PC-3 (cell line): Measurements from ENCODE around the gene HPDL. TPM values are rescaled to one million over a fixed set of nuclear protein-coding genes. Genes with fewer than 3 reads are reported as not detected.
A peak's percentile ranks its signal among the peaks of the same experiment; 100 is the strongest.
"Not testable (repeated sequence)": the region's sequence is repeated elsewhere in the genome, so short reads cannot be mapped to it uniquely, and the experiment has no call there.

Source experiments
- ATAC-seq: fragments of 200-7000 bp; cut with Tn5 transposase; 2 replicates; pipeline ENCODE4 v1.9.1; 2020; ENCODE audit warnings: mild to moderate bottlenecking, moderate library complexity
- BruUV-seq: library from RNA; stranded (reverse); fragments of 400-500 nt; replicated peaks from 2 replicates; lab custom pipeline; 2021; lab: Mats Ljungman, UMichigan
- CTCF ChIA-PET: fragments of 300-600 bp; sonication (Branson Sonifier 250); formaldehyde crosslinking; loops from one replicate; lab custom pipeline; 2022; ENCODE audit warnings: antibody characterized with exemption; lab: Charles Lee
- POLR2A ChIA-PET: fragments of 300-600 bp; sonication (Branson Sonifier 250); formaldehyde crosslinking; loops from one replicate; lab custom pipeline; 2022; ENCODE audit warnings: antibody characterized with exemption; ENCODE audit not compliant: unreplicated experiment; lab: Charles Lee
- DNase-seq: peaks from one replicate; pipeline ENCODE4 v3.0.0-alpha.2; 2015
- H2AFZ ChIP-seq: fragments of 300-600 bp; sonication (generic); 2 replicates; pipeline ENCODE4 v1.6.0; 2016; ENCODE audit warnings: antibody characterized with exemption, low read length
- H3F3A ChIP-seq: fragments of 300-600 bp; sonication (generic); one replicate; pipeline ENCODE4 v1.6.0; 2017; ENCODE audit warnings: antibody characterized with exemption, low read length, control low read depth, mild to moderate bottlenecking; ENCODE audit not compliant: unreplicated experiment
- H3K27ac ChIP-seq: fragments of 300-600 bp; sonication (generic); 2 replicates; pipeline ENCODE4 v1.5.1; 2016; ENCODE audit warnings: mild to moderate bottlenecking, low read length
- H3K27me3 ChIP-seq: fragments of 300-600 bp; sonication (generic); 2 replicates; pipeline ENCODE4 v1.6.1; 2016; ENCODE audit warnings: low read length, mixed read lengths
- H3K36me3 ChIP-seq: fragments of 300-600 bp; sonication (generic); 2 replicates; pipeline ENCODE4 v1.6.1; 2016; ENCODE audit warnings: low read depth, mixed run types, low read length, mixed read lengths
- H3K4me1 ChIP-seq: fragments of 300-600 bp; sonication (generic); 2 replicates; pipeline ENCODE4 v1.5.1; 2016; ENCODE audit warnings: low read length; ENCODE audit not compliant: insufficient read depth
- H3K4me2 ChIP-seq: fragments of 300-600 bp; sonication (generic); 2 replicates; pipeline ENCODE4 v1.6.0; 2016; ENCODE audit warnings: low read length
- H3K4me3 ChIP-seq: fragments of 300-600 bp; sonication (generic); 2 replicates; pipeline ENCODE4 v1.5.1; 2016; ENCODE audit warnings: mild to moderate bottlenecking, low read length, mixed read lengths
- H3K79me2 ChIP-seq: fragments of 300-600 bp; sonication (generic); 2 replicates; pipeline ENCODE4 v1.6.1; 2017; ENCODE audit warnings: low read length, mixed read lengths
- H3K9ac ChIP-seq: fragments of 300-600 bp; sonication (generic); 2 replicates; pipeline ENCODE4 v1.6.0; 2016; ENCODE audit warnings: mild to moderate bottlenecking, low read length
- H3K9me2 ChIP-seq: fragments of 300-600 bp; sonication (generic); replicated peaks from 2 replicates; pipeline ENCODE4 v1.6.1; 2016; ENCODE audit warnings: mixed run types, low read length, mixed read lengths
- H3K9me3 ChIP-seq: fragments of 300-600 bp; sonication (generic); 2 replicates; pipeline ENCODE4 v1.6.1; 2016; ENCODE audit warnings: low read length, mixed read lengths
- H4K20me1 ChIP-seq: fragments of 300-600 bp; sonication (generic); 2 replicates; pipeline ENCODE4 v1.6.1; 2016; ENCODE audit warnings: low read length, mixed read lengths
- EZH2 ChIP-seq: fragments of 300-600 bp; sonication (generic); IDR thresholded peaks from one replicate; pipeline ENCODE4 v1.6.1; 2017; ENCODE audit warnings: antibody characterized with exemption, mild to moderate bottlenecking, low read length; ENCODE audit not compliant: unreplicated experiment
- EZH2phosphoT487 ChIP-seq: fragments of 300-600 bp; sonication (generic); IDR thresholded peaks from 2 replicates; pipeline ENCODE4 v1.6.1; 2018; ENCODE audit warnings: mild to moderate bottlenecking, antibody characterized with exemption, low read length, borderline replicate concordance
- intact Hi-C: fragments of 100-400 bp; cut with micrococcal nuclease; formaldehyde crosslinking; loops from 2 replicates; pipeline ENCODE4 v1.9.0; 2023
- total RNA-seq: library from RNA; depleted of rRNA; stranded (reverse); fragments of >200 nt; gene quantifications from 2 replicates; pipeline ENCODE4 v1.2.3, GENCODE V29; 2014
- TF ChIP-seq, protein P1 (sequence below): fragments of 300-600 bp; sonication (generic); conservative IDR thresholded peaks from 2 replicates; pipeline ENCODE4 v1.5.1; 2017; ENCODE audit warnings: antibody characterized with exemption, low read depth, mild to moderate bottlenecking, low read length

HPDL gene
- total RNA-seq, 1 experiment from 2014 or later, result not detected

DNA sequence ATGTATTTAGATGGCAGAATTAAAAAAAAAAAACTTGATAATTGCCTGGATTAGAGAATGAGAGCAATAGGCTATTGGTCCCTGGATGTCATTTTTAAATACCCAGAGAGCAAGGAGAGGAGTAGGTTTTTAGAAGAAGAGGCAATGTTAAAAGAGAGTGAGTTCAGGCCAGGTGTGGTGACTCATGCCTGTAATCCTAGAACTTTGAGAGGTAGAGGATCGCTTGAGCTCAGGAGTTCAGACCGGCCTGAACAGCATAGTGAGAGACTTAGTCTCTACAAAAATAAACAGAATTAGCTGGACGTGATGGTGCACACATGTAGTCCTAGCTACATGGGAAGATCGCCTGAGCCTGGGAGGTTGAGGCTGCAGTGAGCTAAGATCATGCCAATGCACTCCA, 29.5 kb downstream of the HPDL start:
- ChIA-PET POLR2A (interaction anchor here (0.9 kb wide), 1 partner anchor 53 kb away, joined by 18 read pairs; no protein-coding TSS in a partner anchor), CTCF (interaction anchor here (0.6 kb wide), 1 partner anchor 135 kb away, joined by 8 read pairs; no protein-coding TSS in a partner anchor)
- peak; percentile 73 for DNase-seq
- BruUV-seq, result no TSS peak
- Histone ChIP-seq H2AFZ (no peak overlapping the region), H3K27me3 (no peaks in the 10 kb centered on the region), H3K9ac (no peak overlapping the region), H4K20me1 (no peaks in the 10 kb centered on the region), H3K79me2 (no peaks in the 10 kb centered on the region), H3K36me3 (no peaks in the 10 kb centered on the region), H3K4me1 (peaks cover 22% of the 10 kb centered on the region), H3F3A (peaks cover 3% of the 10 kb centered on the region), H3K4me3 (no peak overlapping the region), H3K4me2 (peak overlapping the region; percentile 42), H3K27ac (peak overlapping the region; percentile 22; the same call in 1 of the 2 replicates), H3K9me3 (no peaks in the 10 kb centered on the region), H3K9me2 (no peaks in the 10 kb centered on the region)
- ATAC-seq, result peak; percentile 88
- TF ChIP-seq EZH2phosphoT487 (no peak), EZH2 (no peak)
- TF ChIP-seq, protein P1, sequence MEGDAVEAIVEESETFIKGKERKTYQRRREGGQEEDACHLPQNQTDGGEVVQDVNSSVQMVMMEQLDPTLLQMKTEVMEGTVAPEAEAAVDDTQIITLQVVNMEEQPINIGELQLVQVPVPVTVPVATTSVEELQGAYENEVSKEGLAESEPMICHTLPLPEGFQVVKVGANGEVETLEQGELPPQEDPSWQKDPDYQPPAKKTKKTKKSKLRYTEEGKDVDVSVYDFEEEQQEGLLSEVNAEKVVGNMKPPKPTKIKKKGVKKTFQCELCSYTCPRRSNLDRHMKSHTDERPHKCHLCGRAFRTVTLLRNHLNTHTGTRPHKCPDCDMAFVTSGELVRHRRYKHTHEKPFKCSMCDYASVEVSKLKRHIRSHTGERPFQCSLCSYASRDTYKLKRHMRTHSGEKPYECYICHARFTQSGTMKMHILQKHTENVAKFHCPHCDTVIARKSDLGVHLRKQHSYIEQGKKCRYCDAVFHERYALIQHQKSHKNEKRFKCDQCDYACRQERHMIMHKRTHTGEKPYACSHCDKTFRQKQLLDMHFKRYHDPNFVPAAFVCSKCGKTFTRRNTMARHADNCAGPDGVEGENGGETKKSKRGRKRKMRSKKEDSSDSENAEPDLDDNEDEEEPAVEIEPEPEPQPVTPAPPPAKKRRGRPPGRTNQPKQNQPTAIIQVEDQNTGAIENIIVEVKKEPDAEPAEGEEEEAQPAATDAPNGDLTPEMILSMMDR, result no peak
- intact Hi-C loops, result no loop called here

GRCh38 chr1:45359882-45360513, 33.3 kb downstream of the HPDL start:
- intact Hi-C loops, result loop anchor here (1.0 kb wide), 2 partner anchors 133 to 210 kb away; no protein-coding TSS in a partner anchor
- H3F3A ChIP-seq, result peaks cover 3% of the 10 kb centered on the region
- TF ChIP-seq, protein P1, result peak; percentile 79
- TF ChIP-seq EZH2 (no peak), EZH2phosphoT487 (no peak)
- ATAC-seq (peak; percentile 52), DNase-seq (peak; percentile 78)
- no peaks in the 10 kb centered on the region for H3K36me3 ChIP-seq
- CTCF ChIA-PET, result interaction anchor here (0.6 to 2.0 kb wide), 5 partner anchors 19 to 345 kb away, joined by 3 to 20 read pairs (median 4); partner anchors contain the start of gene TESK2
- no peaks in the 10 kb centered on the region for H3K9me3 ChIP-seq
- H3K27ac ChIP-seq, result no peak overlapping the region
- peak overlapping the region; percentile 71 for H2AFZ ChIP-seq
- peak overlapping the region; percentile 28; the same call in 1 of the 2 replicates for H3K4me3 ChIP-seq
- no peaks in the 10 kb centered on the region for H3K9me2 ChIP-seq
- H3K79me2 ChIP-seq, result no peaks in the 10 kb centered on the region
- H4K20me1 ChIP-seq, result no peaks in the 10 kb centered on the region
- no TSS peak for BruUV-seq
- H3K4me2 ChIP-seq, result peak overlapping the region; percentile 54
- POLR2A ChIA-PET, result interaction anchor here (0.6 kb wide), 2 partner anchors 24 to 133 kb away, joined by 3 to 5 read pairs; no protein-coding TSS in a partner anchor
- H3K9ac ChIP-seq, result no peak overlapping the region
- no peaks in the 10 kb centered on the region for H3K27me3 ChIP-seq
- H3K4me1 ChIP-seq, result peaks cover 22% of the 10 kb centered on the region

- DNase-seq, H3K79me2 ChIP-seq, H3K9me3 ChIP-seq, H2AFZ ChIP-seq, H3K4me3 ChIP-seq, H3K27me3 ChIP-seq, H4K20me1 ChIP-seq, POLR2A ChIA-PET, H3K27ac ChIP-seq, H3F3A ChIP-seq, H3K9ac ChIP-seq, H3K36me3 ChIP-seq, ATAC-seq, H3K9me2 ChIP-seq, H3K4me2 ChIP-seq, BruUV-seq: not testable (repeated sequence)
- CTCF ChIA-PET, result interaction anchor here (0.6 to 2.0 kb wide), 2 partner anchors 130 to 143 kb away, joined by 7 to 20 read pairs; partner anchors contain the start of gene TESK2
- intact Hi-C loops, result loop anchor here (1.0 kb wide), 2 partner anchors 132 to 209 kb away; no protein-coding TSS in a partner anchor
- H3K4me1 ChIP-seq, result peaks cover 12% of the 10 kb centered on the region
These were observed 34.3 kb downstream of the HPDL start for GRCh38 chr1:45360981-45361380.
